ENCODE results near the gene TRNT1. TPM values are rescaled to one million over a fixed set of nuclear protein-coding genes. Genes with fewer than 3 reads are reported as not detected.
A peak's percentile ranks its signal among the peaks of the same experiment; 100 is the strongest.

The TRNT1 gene
- total RNA-seq, 2 donors from 2014 or later, result 27.3 to 45.6 TPM

- peaks cover 4% of the 10 kb centered on the region for H3K36me3 Mint-ChIP-seq (ENCODE audit: low read depth)
- H3K4me1 Mint-ChIP-seq, result peaks cover 36% of the 10 kb centered on the region
- peak overlapping the region; percentile 100 for H3K27ac Mint-ChIP-seq
These were observed 2.8 kb downstream of the TRNT1 start for GRCh38 chr3:3129579-3129978.

DNA sequence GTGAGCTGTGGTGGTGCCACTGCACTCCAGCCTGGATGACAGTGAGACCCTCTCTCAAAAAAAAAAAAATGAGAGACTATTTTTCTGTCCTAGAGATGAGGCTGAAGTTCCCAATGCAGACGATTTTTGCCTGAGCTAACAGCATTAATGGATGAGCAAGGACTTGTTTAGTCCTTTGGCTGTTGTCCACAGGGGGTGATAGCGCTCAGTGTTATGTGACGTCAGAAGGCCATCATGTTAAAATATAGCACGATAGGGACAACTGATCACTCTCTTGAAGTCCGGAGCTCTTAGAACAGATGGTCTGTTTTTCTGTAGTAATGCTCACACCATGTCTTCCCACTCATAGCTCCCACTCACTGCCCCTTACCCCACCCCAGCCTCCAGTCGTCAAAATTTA lies 6.8 kb downstream of the TRNT1 start:
- Mint-ChIP-seq H3K27me3 (no peaks in the 10 kb centered on the region), H3K4me3 (no peak overlapping the region), H3K27ac (peak overlapping the region; percentile 70), H3K4me1 (peaks cover 40% of the 10 kb centered on the region), H3K36me3 (ENCODE audit: low read depth) (peaks cover 8% of the 10 kb centered on the region)
- ATAC-seq, result no peak
- H3K9me3 ChIP-seq (ENCODE audit: control insufficient read depth, low read length, poor library complexity, severe bottlenecking), result no peaks in the 10 kb centered on the region
- no peak for DNase-seq

More at GRCh38 chr3:3129579-3129978, 2.8 kb downstream of the TRNT1 start:
- no peak for ATAC-seq
- H3K4me3 Mint-ChIP-seq, result no peak overlapping the region
- no peaks in the 10 kb centered on the region for H3K9me3 ChIP-seq (ENCODE audit: control insufficient read depth, low read length, poor library complexity, severe bottlenecking)
- no peak for DNase-seq
- H3K27me3 Mint-ChIP-seq, result no peaks in the 10 kb centered on the region

- DNase-seq (no peak), ATAC-seq (no peak)
- H3K27me3 Mint-ChIP-seq, result no peaks in the 10 kb centered on the region
- H3K4me1 Mint-ChIP-seq, result peaks cover 40% of the 10 kb centered on the region
- H3K27ac Mint-ChIP-seq, result peak overlapping the region; percentile 39
- no peak overlapping the region for H3K4me3 Mint-ChIP-seq
- H3K36me3 Mint-ChIP-seq (ENCODE audit: low read depth), result peaks cover 12% of the 10 kb centered on the region
- no peaks in the 10 kb centered on the region for H3K9me3 ChIP-seq (ENCODE audit: control insufficient read depth, low read length, poor library complexity, severe bottlenecking)
These were observed 8.2 kb downstream of the TRNT1 start for GRCh38 chr3:3134750-3135448.

DNA sequence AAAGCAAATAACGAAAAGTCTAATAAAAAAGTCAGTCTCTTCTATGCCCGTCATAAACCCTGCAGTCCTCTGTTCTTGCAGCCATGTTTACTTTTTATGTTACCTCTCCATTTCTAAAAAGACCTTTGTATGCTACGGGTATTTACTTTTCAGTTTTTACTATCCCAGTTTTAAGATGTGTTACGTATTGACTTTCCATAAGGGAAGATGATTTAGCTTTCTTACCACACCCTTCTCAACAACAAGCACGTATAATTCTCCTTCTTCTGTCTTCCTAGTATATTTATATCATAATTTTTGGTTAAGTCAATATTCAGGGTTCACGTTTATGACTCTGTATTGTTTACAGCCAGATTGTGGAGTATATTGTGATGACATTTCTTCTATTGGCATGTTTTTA lies 10.8 kb downstream of the TRNT1 start:
- Mint-ChIP-seq H3K4me1 (peaks cover 45% of the 10 kb centered on the region), H3K27me3 (no peaks in the 10 kb centered on the region), H3K27ac (peak overlapping the region; percentile 90), H3K4me3 (no peak overlapping the region), H3K36me3 (ENCODE audit: low read depth) (peaks cover 17% of the 10 kb centered on the region)
- ATAC-seq, result no peak
- no peaks in the 10 kb centered on the region for H3K9me3 ChIP-seq (ENCODE audit: control insufficient read depth, low read length, poor library complexity, severe bottlenecking)
- DNase-seq, result no peak

DNA sequence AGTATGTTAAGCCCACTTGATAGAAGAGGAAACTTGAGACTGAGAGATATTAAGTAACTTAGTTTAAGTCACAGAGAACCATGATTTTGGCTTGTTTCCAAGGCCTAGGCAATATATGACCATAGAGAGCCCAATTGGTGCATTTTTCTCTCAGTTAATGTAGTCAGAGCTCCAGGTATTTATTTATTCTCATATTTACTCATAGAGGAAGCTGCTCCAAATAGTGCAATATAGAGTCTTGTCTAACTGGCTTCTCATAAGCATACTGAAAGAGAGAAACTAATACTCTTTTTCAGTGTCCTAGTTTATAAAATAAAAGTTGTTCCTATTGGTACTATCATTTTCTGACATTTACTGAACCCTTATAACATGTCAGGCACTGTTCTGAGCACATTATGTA lies 15.2 kb downstream of the TRNT1 start:
- ATAC-seq, result no peak
- H3K9me3 ChIP-seq (ENCODE audit: control insufficient read depth, low read length, poor library complexity, severe bottlenecking), result no peaks in the 10 kb centered on the region
- H3K27me3 Mint-ChIP-seq, result no peaks in the 10 kb centered on the region
- no peak for DNase-seq
- peaks cover 12% of the 10 kb centered on the region for H3K36me3 Mint-ChIP-seq (ENCODE audit: low read depth)
- no peak overlapping the region for H3K4me3 Mint-ChIP-seq
- H3K4me1 Mint-ChIP-seq, result peaks cover 29% of the 10 kb centered on the region
- peak overlapping the region; percentile 74 for H3K27ac Mint-ChIP-seq

GRCh38 chr3:3145831-3146230 lies 19.1 kb downstream of the TRNT1 start:
- Mint-ChIP-seq H3K36me3 (ENCODE audit: low read depth) (peaks cover 5% of the 10 kb centered on the region), H3K4me3 (no peak overlapping the region), H3K27ac (peak overlapping the region; percentile 67), H3K4me1 (peaks cover 17% of the 10 kb centered on the region), H3K27me3 (no peaks in the 10 kb centered on the region)
- ATAC-seq (no peak), DNase-seq (no peak)
- no peaks in the 10 kb centered on the region for H3K9me3 ChIP-seq (ENCODE audit: control insufficient read depth, low read length, poor library complexity, severe bottlenecking)

- Mint-ChIP-seq H3K4me1 (peaks cover 19% of the 10 kb centered on the region), H3K4me3 (no peak overlapping the region), H3K36me3 (ENCODE audit: low read depth) (peaks cover 4% of the 10 kb centered on the region), H3K27me3 (no peaks in the 10 kb centered on the region), H3K27ac (peak overlapping the region; percentile 74)
- DNase-seq (no peak), ATAC-seq (no peak)
- H3K9me3 ChIP-seq (ENCODE audit: control insufficient read depth, low read length, poor library complexity, severe bottlenecking), result no peaks in the 10 kb centered on the region
These were observed 22.8 kb downstream of the TRNT1 start for GRCh38 chr3:3149560-3149959.

DNA sequence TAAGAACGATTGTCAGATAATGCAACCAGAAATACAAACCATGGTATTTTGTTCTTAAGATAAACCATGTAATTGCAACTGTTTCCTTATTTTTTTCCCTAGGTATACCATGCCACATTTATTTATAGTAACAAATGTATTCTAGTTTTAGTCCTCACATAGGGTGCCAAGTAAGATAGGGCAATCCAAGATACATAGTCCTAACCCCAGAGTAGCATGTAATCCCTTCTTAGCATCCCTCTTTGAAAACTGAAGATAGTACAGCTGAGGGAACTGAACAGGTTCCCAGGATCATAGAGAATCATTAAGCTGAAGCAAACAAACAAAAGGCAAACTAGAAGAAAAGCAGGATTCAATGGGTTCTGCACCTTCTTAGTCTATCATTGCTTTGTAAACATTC lies 24.8 kb downstream of the TRNT1 start:
- H3K27ac Mint-ChIP-seq, result no peak overlapping the region
- H3K4me3 Mint-ChIP-seq, result no peak overlapping the region
- DNase-seq (no peak), ATAC-seq (no peak)
- H3K4me1 Mint-ChIP-seq, result peaks cover 21% of the 10 kb centered on the region
- no peaks in the 10 kb centered on the region for H3K9me3 ChIP-seq (ENCODE audit: control insufficient read depth, low read length, poor library complexity, severe bottlenecking)
- no peaks in the 10 kb centered on the region for H3K27me3 Mint-ChIP-seq
- H3K36me3 Mint-ChIP-seq (ENCODE audit: low read depth), result peaks cover 9% of the 10 kb centered on the region

- H3K9me3 ChIP-seq (ENCODE audit: control insufficient read depth, low read length, poor library complexity, severe bottlenecking), result no peaks in the 10 kb centered on the region
- ATAC-seq (no peak), DNase-seq (no peak)
- no peak overlapping the region for H3K4me3 Mint-ChIP-seq
- peak overlapping the region; percentile 73 for H3K27ac Mint-ChIP-seq
- H3K36me3 Mint-ChIP-seq (ENCODE audit: low read depth), result peaks cover 9% of the 10 kb centered on the region
- no peaks in the 10 kb centered on the region for H3K27me3 Mint-ChIP-seq
- H3K4me1 Mint-ChIP-seq, result peaks cover 31% of the 10 kb centered on the region
These were observed 28.3 kb downstream of the TRNT1 start for GRCh38 chr3:3154879-3155610.

DNA sequence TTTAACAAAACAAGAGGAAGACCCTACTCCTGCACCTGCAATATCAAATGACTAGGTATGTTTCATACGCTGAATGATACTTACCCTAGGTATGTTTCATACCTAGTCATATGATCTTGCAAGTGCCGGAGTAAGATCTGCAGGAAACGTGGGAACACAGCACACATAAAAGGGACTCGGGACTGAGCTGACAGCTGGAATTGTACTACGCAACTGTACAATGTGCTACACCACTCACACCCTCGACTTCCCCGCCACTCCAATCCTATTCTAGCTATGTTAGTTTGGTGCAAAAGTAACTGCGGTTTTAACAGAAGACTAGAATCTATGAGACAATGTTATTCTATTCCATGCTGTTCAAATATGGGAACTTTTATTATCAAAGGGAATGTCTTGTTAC lies 30.7 kb downstream of the TRNT1 start:
- peaks cover 32% of the 10 kb centered on the region for H3K4me1 Mint-ChIP-seq
- ATAC-seq (no peak), DNase-seq (no peak)
- no peak overlapping the region for H3K4me3 Mint-ChIP-seq
- no peaks in the 10 kb centered on the region for H3K9me3 ChIP-seq (ENCODE audit: control insufficient read depth, low read length, poor library complexity, severe bottlenecking)
- no peaks in the 10 kb centered on the region for H3K27me3 Mint-ChIP-seq
- H3K36me3 Mint-ChIP-seq (ENCODE audit: low read depth), result peaks cover 14% of the 10 kb centered on the region
- peak overlapping the region; percentile 73 for H3K27ac Mint-ChIP-seq

DNA sequence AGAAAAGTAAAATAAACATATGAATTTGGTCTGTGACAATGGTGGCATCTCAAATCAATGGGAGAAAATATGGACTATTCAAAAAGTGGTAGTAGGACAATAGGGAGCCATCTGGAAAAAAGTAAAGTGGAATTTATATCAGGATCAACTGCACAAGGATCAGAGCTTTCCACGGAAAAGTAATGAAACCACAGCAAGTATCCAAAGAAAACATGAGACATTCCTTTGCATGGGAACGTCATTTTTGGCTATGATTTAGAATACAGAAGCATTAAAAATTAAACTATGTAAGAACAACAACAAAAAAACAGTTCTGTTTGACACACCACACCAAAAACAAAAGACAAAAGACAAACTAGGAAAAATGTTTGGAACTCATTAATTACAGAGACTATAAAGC lies 34.1 kb downstream of the TRNT1 start:
- DNase-seq (no peak), ATAC-seq (no peak)
- no peaks in the 10 kb centered on the region for H3K9me3 ChIP-seq (ENCODE audit: control insufficient read depth, low read length, poor library complexity, severe bottlenecking)
- peaks cover 40% of the 10 kb centered on the region for H3K4me1 Mint-ChIP-seq
- peak overlapping the region; percentile 87 for H3K27ac Mint-ChIP-seq
- no peaks in the 10 kb centered on the region for H3K27me3 Mint-ChIP-seq
- H3K36me3 Mint-ChIP-seq (ENCODE audit: low read depth), result peaks cover 8% of the 10 kb centered on the region
- no peak overlapping the region for H3K4me3 Mint-ChIP-seq

- ATAC-seq, result no peak
- H3K27ac Mint-ChIP-seq, result peak overlapping the region; percentile 87
- no peaks in the 10 kb centered on the region for H3K27me3 Mint-ChIP-seq
- H3K36me3 Mint-ChIP-seq (ENCODE audit: low read depth), result peaks cover 10% of the 10 kb centered on the region
- H3K4me3 Mint-ChIP-seq, result no peak overlapping the region
- peaks cover 37% of the 10 kb centered on the region for H3K4me1 Mint-ChIP-seq
- no peaks in the 10 kb centered on the region for H3K9me3 ChIP-seq (ENCODE audit: control insufficient read depth, low read length, poor library complexity, severe bottlenecking)
- DNase-seq, result no peak
These were observed 38.5 kb downstream of the TRNT1 start for GRCh38 chr3:3165241-3165640.

DNA sequence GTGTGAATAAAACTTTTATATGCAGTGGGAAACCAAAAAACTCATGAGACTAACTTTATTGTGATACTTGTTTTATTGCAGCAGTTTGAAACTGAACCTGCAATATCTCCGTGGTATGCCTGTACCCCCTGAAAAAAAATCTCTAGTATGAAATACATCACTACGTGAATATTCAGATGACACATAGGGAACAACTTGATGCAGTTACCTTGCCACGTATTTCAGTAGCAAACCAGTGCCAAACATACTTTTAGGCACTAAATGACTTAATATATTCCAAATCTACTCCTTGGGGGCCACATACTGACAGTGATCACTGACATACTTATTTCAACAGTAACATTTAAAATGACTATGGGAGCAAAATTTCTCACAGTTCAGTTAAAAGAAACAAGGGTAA lies 38.9 kb downstream of the TRNT1 start:
- Mint-ChIP-seq H3K36me3 (ENCODE audit: low read depth) (peaks cover 10% of the 10 kb centered on the region), H3K27me3 (no peaks in the 10 kb centered on the region), H3K4me3 (no peak overlapping the region), H3K4me1 (peaks cover 36% of the 10 kb centered on the region), H3K27ac (peak overlapping the region; percentile 87)
- ATAC-seq (no peak), DNase-seq (no peak)
- no peaks in the 10 kb centered on the region for H3K9me3 ChIP-seq (ENCODE audit: control insufficient read depth, low read length, poor library complexity, severe bottlenecking)

- Mint-ChIP-seq H3K27me3 (no peaks in the 10 kb centered on the region), H3K36me3 (ENCODE audit: low read depth) (peaks cover 4% of the 10 kb centered on the region), H3K27ac (peak overlapping the region; percentile 96), H3K4me3 (peak overlapping the region; percentile 49), H3K4me1 (peaks cover 35% of the 10 kb centered on the region)
- ATAC-seq (peak; percentile 61), DNase-seq (no peak)
- H3K9me3 ChIP-seq (ENCODE audit: control insufficient read depth, low read length, poor library complexity, severe bottlenecking), result no peaks in the 10 kb centered on the region
These were observed 44.3 kb downstream of the TRNT1 start for GRCh38 chr3:3170998-3171397.

Data from T-helper 17 cell (primary cell).